HEK293 (cell line): ENCODE data around the gene UBE2M.
A peak's percentile ranks its signal among the peaks of the same experiment; 100 is the strongest.

Source experiments
- GLI4 ChIP-seq: fragments of 450-650 bp; formaldehyde crosslinking; IDR thresholded peaks from 2 replicates; pipeline ENCODE4 v1.5.1; 2016; ENCODE audit warnings: missing biosample characterization, missing genetic modification characterization
- HOXA7 ChIP-seq: sonication (generic); formaldehyde crosslinking; IDR thresholded peaks from 2 replicates; pipeline ENCODE4 v1.8.1; 2022; ENCODE audit warnings: missing genetic modification reagents, borderline replicate concordance
- INSM2 ChIP-seq: fragments of 450-650 bp; formaldehyde crosslinking; IDR thresholded peaks from 2 replicates; pipeline ENCODE4 v1.5.1; 2016; ENCODE audit warnings: missing biosample characterization, missing genetic modification characterization
- MZF1 ChIP-seq: fragments of 450-650 bp; formaldehyde crosslinking; IDR thresholded peaks from 2 replicates; pipeline ENCODE4 v1.5.1; 2017; ENCODE audit warnings: missing biosample characterization, missing genetic modification characterization, borderline replicate concordance
- PRDM1 ChIP-seq: fragments of 450-650 bp; formaldehyde crosslinking; IDR thresholded peaks from 2 replicates; pipeline ENCODE4; 2016; ENCODE audit warnings: missing biosample characterization, missing genetic modification characterization
- PRDM6 ChIP-seq: fragments of 450-650 bp; formaldehyde crosslinking; IDR thresholded peaks from 2 replicates; pipeline ENCODE4 v1.5.1; 2017; ENCODE audit warnings: missing biosample characterization, missing genetic modification characterization
- REPIN1 ChIP-seq: fragments of 450-650 bp; formaldehyde crosslinking; IDR thresholded peaks from 2 replicates; pipeline ENCODE4 v1.5.1; 2017; ENCODE audit warnings: missing biosample characterization, missing genetic modification characterization, low read depth
- SCRT2 ChIP-seq: fragments of 450-650 bp; formaldehyde crosslinking; IDR thresholded peaks from 2 replicates; pipeline ENCODE4 v1.5.1; 2016; ENCODE audit warnings: missing biosample characterization, missing genetic modification characterization
- SP2 ChIP-seq: fragments of 450-650 bp; formaldehyde crosslinking; IDR thresholded peaks from 2 replicates; pipeline ENCODE4 v1.5.1; 2016; ENCODE audit warnings: missing biosample characterization, missing genetic modification characterization
- TSHZ1 ChIP-seq: fragments of 450-650 bp; formaldehyde crosslinking; IDR thresholded peaks from 2 replicates; pipeline ENCODE4 v1.5.1; 2016; ENCODE audit warnings: missing biosample characterization, missing genetic modification characterization, borderline replicate concordance
- WT1 ChIP-seq: fragments of 450-650 bp; formaldehyde crosslinking; IDR thresholded peaks from 2 replicates; pipeline ENCODE4 v1.5.1; 2016; ENCODE audit warnings: missing biosample characterization, missing genetic modification characterization
- YY1 ChIP-seq: fragments of 450-650 bp; formaldehyde crosslinking; IDR thresholded peaks from 2 replicates; pipeline ENCODE4 v1.5.1; 2018; ENCODE audit warnings: missing biosample characterization, missing genetic modification characterization
- ZBTB20 ChIP-seq: fragments of 450-650 bp; formaldehyde crosslinking; IDR thresholded peaks from 2 replicates; pipeline ENCODE4 v1.5.1; 2016; ENCODE audit warnings: missing biosample characterization, missing genetic modification characterization
- ZFP41 ChIP-seq: fragments of 450-650 bp; formaldehyde crosslinking; IDR thresholded peaks from 2 replicates; pipeline ENCODE4 v1.5.1; 2016; ENCODE audit warnings: missing biosample characterization, missing genetic modification characterization, borderline replicate concordance
- ZNF138 ChIP-seq: fragments of 450-650 bp; formaldehyde crosslinking; IDR thresholded peaks from 2 replicates; pipeline ENCODE4 v1.5.1; 2016; ENCODE audit warnings: missing biosample characterization, missing genetic modification characterization, borderline replicate concordance
- ZNF146 ChIP-seq: fragments of 450-650 bp; formaldehyde crosslinking; IDR thresholded peaks from 2 replicates; pipeline ENCODE4 v1.5.1; 2016; ENCODE audit warnings: missing biosample characterization, missing genetic modification characterization
- ZNF174 ChIP-seq: fragments of 450-650 bp; formaldehyde crosslinking; IDR thresholded peaks from 2 replicates; pipeline ENCODE4 v1.5.0; 2017; ENCODE audit warnings: missing biosample characterization, mild to moderate bottlenecking, missing genetic modification characterization
- ZNF175 ChIP-seq: fragments of 450-650 bp; formaldehyde crosslinking; IDR thresholded peaks from 2 replicates; pipeline ENCODE4 v1.5.1; 2016; ENCODE audit warnings: missing biosample characterization, missing genetic modification characterization
- ZNF184 ChIP-seq: fragments of 450-650 bp; IDR thresholded peaks from 2 replicates; pipeline ENCODE4 v1.5.1; 2018; ENCODE audit warnings: missing biosample characterization, mild to moderate bottlenecking, missing genetic modification characterization
- ZNF324 ChIP-seq: fragments of 450-650 bp; formaldehyde crosslinking; IDR thresholded peaks from 2 replicates; pipeline ENCODE4 v1.5.1; 2016; ENCODE audit warnings: missing biosample characterization, missing genetic modification characterization
- ZNF341 ChIP-seq: fragments of 450-650 bp; formaldehyde crosslinking; IDR thresholded peaks from 2 replicates; pipeline ENCODE4; 2016; ENCODE audit warnings: low read depth, missing biosample characterization, missing genetic modification characterization
- ZNF416 ChIP-seq: fragments of 450-650 bp; formaldehyde crosslinking; IDR thresholded peaks from 2 replicates; pipeline ENCODE4 v1.5.1; 2016; ENCODE audit warnings: missing biosample characterization, missing genetic modification characterization
- ZNF433 ChIP-seq: fragments of 450-650 bp; formaldehyde crosslinking; IDR thresholded peaks from 2 replicates; pipeline ENCODE4 v1.5.1; 2016; ENCODE audit warnings: missing biosample characterization, missing genetic modification characterization, low read depth
- ZNF449 ChIP-seq: fragments of 450-650 bp; formaldehyde crosslinking; IDR thresholded peaks from 2 replicates; pipeline ENCODE4 v1.5.1; 2017; ENCODE audit warnings: missing biosample characterization, mild to moderate bottlenecking, missing genetic modification characterization, moderate library complexity
- ZNF521 ChIP-seq: fragments of 450-650 bp; formaldehyde crosslinking; IDR thresholded peaks from 2 replicates; pipeline ENCODE4 v1.5.1; 2017; ENCODE audit warnings: missing biosample characterization, mild to moderate bottlenecking, missing genetic modification characterization
- ZNF549 ChIP-seq: fragments of 450-650 bp; IDR thresholded peaks from 2 replicates; pipeline ENCODE4 v1.5.1; 2018; ENCODE audit warnings: missing biosample characterization, missing genetic modification characterization, mild to moderate bottlenecking, inconsistent platforms, moderate library complexity
- ZNF580 ChIP-seq: fragments of 450-650 bp; formaldehyde crosslinking; IDR thresholded peaks from 2 replicates; pipeline ENCODE4 v1.5.1; 2016; ENCODE audit warnings: missing biosample characterization, missing genetic modification characterization
- ZNF585B ChIP-seq: fragments of 450-650 bp; formaldehyde crosslinking; IDR thresholded peaks from 2 replicates; pipeline ENCODE4 v1.5.1; 2016; ENCODE audit warnings: missing biosample characterization, missing genetic modification characterization
- ZNF629 ChIP-seq: fragments of 450-650 bp; formaldehyde crosslinking; IDR thresholded peaks from 2 replicates; pipeline ENCODE4 v1.5.1; 2017; ENCODE audit warnings: missing biosample characterization, missing genetic modification characterization
- ZNF660 ChIP-seq: fragments of 450-650 bp; IDR thresholded peaks from 2 replicates; pipeline ENCODE4 v1.5.1; 2018; ENCODE audit warnings: missing biosample characterization, mild to moderate bottlenecking, missing genetic modification characterization
- ZNF677 ChIP-seq: fragments of 450-650 bp; IDR thresholded peaks from 2 replicates; pipeline ENCODE4 v1.5.0; 2018; ENCODE audit warnings: missing biosample characterization, mild to moderate bottlenecking, missing genetic modification characterization, moderate library complexity
- ZNF777 ChIP-seq: fragments of 450-650 bp; formaldehyde crosslinking; IDR thresholded peaks from 2 replicates; pipeline ENCODE4 v1.5.1; 2017; ENCODE audit warnings: missing biosample characterization, missing genetic modification characterization, borderline replicate concordance

UBE2M gene

GRCh38 chr19:58519355-58520256 is 38.8 kb downstream of the UBE2M start, which contains the start of gene ZBTB45 (continued):
- TF ChIP-seq MZF1 (tag by site-specific recombination) (peak; percentile 63; the same call in 1 of the 2 replicates), PRDM1 (tag by site-specific recombination) (no peak), ZNF629 (tag by site-specific recombination) (peak; percentile 89), ZNF174 (tag by site-specific recombination) (no peak), YY1 (tag by site-specific recombination) (peak; percentile 90), GLI4 (peak; percentile 89; the same call in 1 of the 2 replicates), ZNF585B (tag by site-specific recombination) (no peak), WT1 (no peak; the same call in 1 of the 2 replicates), ZNF521 (tag by site-specific recombination) (no peak), SP2 (tag by site-specific recombination) (peak; percentile 91), ZNF184 (tag by site-specific recombination) (no peak), ZNF580 (tag by site-specific recombination) (peak; percentile 100), ZFP41 (tag by site-specific recombination) (no peak), ZNF416 (tag by site-specific recombination) (0 out of 2 replicates have a peak, but pooled peaks have one; percentile 36), ZNF324 (tag by site-specific recombination) (peak; percentile 99), ZNF549 (tag by site-specific recombination) (no peak), ZNF660 (tag by site-specific recombination) (peak; percentile 98), ZNF138 (tag by site-specific recombination) (no peak; the same call in 1 of the 2 replicates), ZNF777 (tag by site-specific recombination) (peak; percentile 61), INSM2 (tag by site-specific recombination) (no peak; the same call in 1 of the 2 replicates), PRDM6 (tag by site-specific recombination) (no peak), SCRT2 (tag by site-specific recombination) (peak; percentile 71), TSHZ1 (tag by site-specific recombination) (peak; percentile 64; the same call in 1 of the 2 replicates), ZNF341 (tag by site-specific recombination) (no peak), ZBTB20 (peak; percentile 80), HOXA7 (CRISPR knock-in tag) (no peak), ZNF677 (tag by site-specific recombination) (no peak), REPIN1 (tag by site-specific recombination) (peak; percentile 88; the same call in 1 of the 2 replicates), ZNF146 (tag by site-specific recombination) (peak; percentile 62; the same call in 1 of the 2 replicates), ZNF433 (tag by site-specific recombination) (no peak), ZNF449 (tag by site-specific recombination) (peak; percentile 75), ZNF175 (tag by site-specific recombination) (no peak)
